Activated T-helper 2 cell treated with anti-CD3 and anti-CD28 coated beads, Interferon-gamma antibody, Interleukin-2, Interleukin-4, amounts not matched to agents 10 μg/mL and 5 μg/mL and 100 μg/mL, durations not matched to agents 14 hours and 24 hours and 36 hours (primary cell): ENCODE measurements around the gene RGPD3. TPM values are rescaled to one million over a fixed set of nuclear protein-coding genes. Genes with fewer than 3 reads are reported as not detected.
"Not testable (repeated sequence)": the region's sequence is repeated elsewhere in the genome, so short reads cannot be mapped to it uniquely, and the experiment has no call there.

Source experiments
- DNase-seq: peaks from one replicate; pipeline ENCODE4 v3.0.0; 2021; ENCODE audit warnings: low spot score
- H3K27ac Mint-ChIP-seq: one replicate; pipeline ENCODE4 v1.8.0; 2021; ENCODE audit warnings: mixed read lengths
- H3K27me3 Mint-ChIP-seq: one replicate; pipeline ENCODE4 v1.8.0; 2021; ENCODE audit warnings: low read depth, mixed read lengths
- H3K36me3 Mint-ChIP-seq: one replicate; pipeline ENCODE4 v1.8.0; 2021; ENCODE audit warnings: low read depth, mixed read lengths
- H3K4me1 Mint-ChIP-seq: one replicate; pipeline ENCODE4 v1.8.0; 2021; ENCODE audit warnings: low read depth, mixed read lengths
- H3K4me3 Mint-ChIP-seq: one replicate; pipeline ENCODE4 v1.8.0; 2021; ENCODE audit warnings: low read depth, mild to moderate bottlenecking, moderate library complexity, mixed read lengths
- H3K9me3 Mint-ChIP-seq: one replicate; pipeline ENCODE4 v1.8.0; 2021; ENCODE audit warnings: mixed read lengths
- intact Hi-C: fragments of 100-400 bp; cut with micrococcal nuclease; formaldehyde crosslinking; loops from one replicate; pipeline ENCODE4 v1.15.1; 2023
- total RNA-seq: library from RNA; stranded (reverse); gene quantifications from 2 replicates; pipeline ENCODE4 v1.2.3, GENCODE V29; 2022

The RGPD3 gene
- 0.30 and 0.34 TPM in 2 replicates for total RNA-seq

- H3K4me1 Mint-ChIP-seq, intact Hi-C loops, H3K9me3 Mint-ChIP-seq: not testable (repeated sequence)
These were observed at the start of gene RGPD3 for GRCh38 chr2:106468107-106468506. Gene RGPD3 (minus strand): TSS chr2:106468413. CDS start chr2:106468288, 125 bp downstream.

GRCh38 chr2:106517329-106517728 is 49.1 kb upstream of the RGPD3 start:
- Mint-ChIP-seq H3K4me3 (no peak overlapping the region), H3K36me3 (no peaks in the 10 kb centered on the region), H3K27me3 (no peaks in the 10 kb centered on the region), H3K9me3 (no peaks in the 10 kb centered on the region), H3K4me1 (no peaks in the 10 kb centered on the region), H3K27ac (no peak overlapping the region)
- DNase-seq: no peak
- intact Hi-C loops: no loop called here

More at GRCh38 chr2:106468107-106468506, at the start of gene RGPD3:
- not testable (repeated sequence) for H3K27ac Mint-ChIP-seq, H3K36me3 Mint-ChIP-seq, H3K4me3 Mint-ChIP-seq, DNase-seq, H3K27me3 Mint-ChIP-seq

GRCh38 chr2:106516864-106517263 is 48.7 kb upstream of the RGPD3 start:
- peaks cover 1% of the 10 kb centered on the region for H3K4me1 Mint-ChIP-seq
- no peak overlapping the region for H3K27ac Mint-ChIP-seq
- no peaks in the 10 kb centered on the region for H3K27me3 Mint-ChIP-seq
- intact Hi-C loops: no loop called here
- no peaks in the 10 kb centered on the region for H3K36me3 Mint-ChIP-seq
- DNase-seq: no peak
- H3K9me3 Mint-ChIP-seq: no peaks in the 10 kb centered on the region
- no peak overlapping the region for H3K4me3 Mint-ChIP-seq

- Mint-ChIP-seq H3K4me3 (no peak overlapping the region), H3K9me3 (no peaks in the 10 kb centered on the region), H3K4me1 (peaks cover 4% of the 10 kb centered on the region), H3K27ac (no peak overlapping the region), H3K27me3 (no peaks in the 10 kb centered on the region), H3K36me3 (no peaks in the 10 kb centered on the region)
- intact Hi-C loops: no loop called here
- DNase-seq: no peak
These were observed 48.2 kb upstream of the RGPD3 start for GRCh38 chr2:106516436-106516835.

- H3K27ac Mint-ChIP-seq, H3K27me3 Mint-ChIP-seq, intact Hi-C loops, H3K4me3 Mint-ChIP-seq, H3K4me1 Mint-ChIP-seq, H3K9me3 Mint-ChIP-seq, H3K36me3 Mint-ChIP-seq, DNase-seq: not testable (repeated sequence)
These were observed 46.6 kb upstream of the RGPD3 start for GRCh38 chr2:106514827-106515226.

GRCh38 chr2:106513391-106513790 is 45.2 kb upstream of the RGPD3 start:
- H3K4me1 Mint-ChIP-seq, intact Hi-C loops, H3K9me3 Mint-ChIP-seq, DNase-seq, H3K27me3 Mint-ChIP-seq, H3K36me3 Mint-ChIP-seq, H3K27ac Mint-ChIP-seq, H3K4me3 Mint-ChIP-seq: not testable (repeated sequence)

GRCh38 chr2:106511934-106512333 is 43.7 kb upstream of the RGPD3 start:
- H3K27me3 Mint-ChIP-seq, intact Hi-C loops, H3K4me3 Mint-ChIP-seq, H3K27ac Mint-ChIP-seq, H3K9me3 Mint-ChIP-seq, H3K36me3 Mint-ChIP-seq, H3K4me1 Mint-ChIP-seq, DNase-seq: not testable (repeated sequence)

- not testable (repeated sequence) for DNase-seq, H3K27ac Mint-ChIP-seq
These were observed 43.3 kb upstream of the RGPD3 start for GRCh38 chr2:106511476-106511901.

GRCh38 chr2:106510791-106511190 is 42.6 kb upstream of the RGPD3 start:
- H3K9me3 Mint-ChIP-seq, H3K4me3 Mint-ChIP-seq, H3K27ac Mint-ChIP-seq, H3K4me1 Mint-ChIP-seq, H3K36me3 Mint-ChIP-seq, H3K27me3 Mint-ChIP-seq, DNase-seq, intact Hi-C loops: not testable (repeated sequence)

More at GRCh38 chr2:106511476-106511901, 43.3 kb upstream of the RGPD3 start:
- H3K9me3 Mint-ChIP-seq, H3K4me1 Mint-ChIP-seq, H3K4me3 Mint-ChIP-seq, intact Hi-C loops, H3K36me3 Mint-ChIP-seq, H3K27me3 Mint-ChIP-seq: not testable (repeated sequence)

- H3K4me3 Mint-ChIP-seq, H3K9me3 Mint-ChIP-seq, H3K27ac Mint-ChIP-seq, DNase-seq, H3K4me1 Mint-ChIP-seq, H3K27me3 Mint-ChIP-seq, intact Hi-C loops, H3K36me3 Mint-ChIP-seq: not testable (repeated sequence)
These were observed 41.2 kb upstream of the RGPD3 start for GRCh38 chr2:106509374-106509770.

- intact Hi-C loops, H3K4me1 Mint-ChIP-seq, H3K4me3 Mint-ChIP-seq, H3K27me3 Mint-ChIP-seq, H3K36me3 Mint-ChIP-seq, H3K9me3 Mint-ChIP-seq, H3K27ac Mint-ChIP-seq, DNase-seq: not testable (repeated sequence)
These were observed 40.6 kb upstream of the RGPD3 start for GRCh38 chr2:106508660-106509373.

GRCh38 chr2:106506002-106506687 is 37.9 kb upstream of the RGPD3 start:
- H3K9me3 Mint-ChIP-seq, H3K4me1 Mint-ChIP-seq, H3K27ac Mint-ChIP-seq, H3K36me3 Mint-ChIP-seq, H3K27me3 Mint-ChIP-seq, intact Hi-C loops, DNase-seq, H3K4me3 Mint-ChIP-seq: not testable (repeated sequence)

- DNase-seq, H3K36me3 Mint-ChIP-seq, intact Hi-C loops, H3K9me3 Mint-ChIP-seq, H3K27me3 Mint-ChIP-seq, H3K4me1 Mint-ChIP-seq, H3K4me3 Mint-ChIP-seq, H3K27ac Mint-ChIP-seq: not testable (repeated sequence)
These were observed 36.6 kb upstream of the RGPD3 start for GRCh38 chr2:106504787-106505186.
